Activated gamma-delta T cell (primary cell): ENCODE results near the gene MBD1.
"Not testable (repeated sequence)": the region's sequence is repeated elsewhere in the genome, so short reads cannot be mapped to it uniquely, and the experiment has no call there.

Source experiments
- DNase-seq: peaks from one replicate; lab custom pipeline; 2025; lab: John Stamatoyannopoulos, UW

Gene MBD1

GRCh38 chr18:50293039-50293438 lies 11.7 kb upstream of the MBD1 start:
- no peak for DNase-seq

- no peak for DNase-seq
Observed at GRCh38 chr18:50289108-50289443, 7.8 kb upstream of the MBD1 start.

- not testable (repeated sequence) for DNase-seq
Observed at GRCh38 chr18:50288348-50289107, 7.2 kb upstream of the MBD1 start.

GRCh38 chr18:50287441-50288347 lies 6.4 kb upstream of the MBD1 start, which contains the start of gene CXXC1:
TSS of gene CXXC1 (minus strand) at chr18:50287692. CDS start at chr18:50287589, 103 bp downstream.
- DNase-seq: peak; percentile 91

GRCh38 chr18:50287028-50287440 lies 5.7 kb upstream of the MBD1 start:
- DNase-seq: peak; percentile 15

- no peak for DNase-seq
Observed at GRCh38 chr18:50286391-50287027, 5.2 kb upstream of the MBD1 start.

- DNase-seq: no peak
Observed at GRCh38 chr18:50285631-50286321, 4.5 kb upstream of the MBD1 start.

- DNase-seq: no peak
Observed at GRCh38 chr18:50285071-50285470, 3.7 kb upstream of the MBD1 start.

- DNase-seq: no peak
Observed at GRCh38 chr18:50284255-50284885, 3.0 kb upstream of the MBD1 start.

GRCh38 chr18:50283469-50284209 lies 2.3 kb upstream of the MBD1 start:
- no peak for DNase-seq

- DNase-seq: no peak
Observed at GRCh38 chr18:50282521-50283335, 1.4 kb upstream of the MBD1 start.

- no peak for DNase-seq
Observed at GRCh38 chr18:50281972-50282520, 723 bp upstream of the MBD1 start.

- no peak for DNase-seq
Observed at GRCh38 chr18:50280707-50281294, 522 bp downstream of the MBD1 start.

GRCh38 chr18:50279752-50280151 lies 1.6 kb downstream of the MBD1 start:
- DNase-seq: no peak

- DNase-seq: no peak
Observed at GRCh38 chr18:50277942-50278341, 3.4 kb downstream of the MBD1 start.

- DNase-seq: no peak
Observed at GRCh38 chr18:50276452-50276851, 4.9 kb downstream of the MBD1 start.

GRCh38 chr18:50275503-50276036 lies 5.8 kb downstream of the MBD1 start:
- no peak for DNase-seq

- DNase-seq: no peak
Observed at GRCh38 chr18:50274941-50275340, 6.4 kb downstream of the MBD1 start.

GRCh38 chr18:50274044-50274442 lies 7.3 kb downstream of the MBD1 start:
- DNase-seq: no peak
